RWPE1 (cell line): ENCODE data around the gene NENF.

Source experiments
- CTCF ChIA-PET: fragments of 350-600 bp; sonication (Branson Sonifier 250); formaldehyde crosslinking; extraction: SDS; loops from one replicate; lab custom pipeline; 2021; lab: Yijun Ruan, JAX
- POLR2A ChIA-PET: fragments of 400-600 bp; formaldehyde crosslinking; extraction: SDS; loops from one replicate; lab custom pipeline; 2020; ENCODE audit warnings: antibody characterized with exemption; ENCODE audit not compliant: low non-redundant PET; lab: Yijun Ruan, JAX
- DNase-seq: peaks from one replicate; pipeline ENCODE4 v3.0.0; 2012; ENCODE audit warnings: low spot score
- H3K27ac ChIP-seq: fragments of 450-650 bp; 2 replicates; pipeline ENCODE4 v1.5.1; 2017
- CTCF ChIP-seq: fragments of 450-650 bp; conservative IDR thresholded peaks from 2 replicates; pipeline ENCODE4 v1.5.1; 2017; ENCODE audit warnings: low read depth, mild to moderate bottlenecking

The NENF gene

GRCh38 chr1:212451416-212452322 lies 18.9 kb downstream of the NENF start:
- CTCF ChIA-PET, result interaction anchor here (0.6 to 0.9 kb wide), 2 partner anchors 404 to 1055 kb away, joined by 3 read pairs; no protein-coding TSS in a partner anchor
- no peak for TF ChIP-seq CTCF

GRCh38 chr1:212452323-212453155 lies 19.8 kb downstream of the NENF start:
- POLR2A ChIA-PET, result no interaction called here

More at GRCh38 chr1:212451416-212452322, 18.9 kb downstream of the NENF start:
- no peak for DNase-seq
- POLR2A ChIA-PET, result no interaction called here
- H3K27ac ChIP-seq, result no peak overlapping the region

GRCh38 chr1:212453156-212453857 lies 20.6 kb downstream of the NENF start:
- ChIA-PET POLR2A (interaction anchor here (0.5 kb wide), 1 partner anchor 69 kb away, joined by 3 read pairs; no protein-coding TSS in a partner anchor), CTCF (interaction anchor here (2.0 kb wide), 1 partner anchor 383 kb away, joined by 7 read pairs; no protein-coding TSS in a partner anchor)
- no peak for TF ChIP-seq CTCF
- DNase-seq, result no peak
- H3K27ac ChIP-seq, result no peak overlapping the region

More at GRCh38 chr1:212452323-212453155, 19.8 kb downstream of the NENF start:
- no peak overlapping the region for H3K27ac ChIP-seq
- no peak for DNase-seq
- no peak for TF ChIP-seq CTCF
- CTCF ChIA-PET, result interaction anchor here (0.6 to 2.0 kb wide), 2 partner anchors 382 to 1056 kb away, joined by 3 to 7 read pairs; no protein-coding TSS in a partner anchor

- POLR2A ChIA-PET, result no interaction called here
- DNase-seq, result no peak
- no peak for TF ChIP-seq CTCF
- CTCF ChIA-PET, result interaction anchor here (0.5 to 4.7 kb wide), 8 partner anchors 14 to 721 kb away, joined by 3 to 53 read pairs (median 4); no protein-coding TSS in a partner anchor
- no peak overlapping the region for H3K27ac ChIP-seq
These were observed 22.0 kb downstream of the NENF start for GRCh38 chr1:212454741-212455140.

- ChIA-PET POLR2A (interaction anchor here (0.7 kb wide), 1 partner anchor 100 kb away, joined by 3 read pairs; no protein-coding TSS in a partner anchor), CTCF (interaction anchor here (0.5 to 4.7 kb wide), 22 partner anchors 10 to 775 kb away, joined by 3 to 53 read pairs (median 4); no protein-coding TSS in a partner anchor)
- no peak for TF ChIP-seq CTCF
- no peak overlapping the region for H3K27ac ChIP-seq
- no peak for DNase-seq
These were observed 22.7 kb downstream of the NENF start for GRCh38 chr1:212455401-212455800.
